AG04450 (cell line): ENCODE measurements around the gene CACNA1A. TPM values are rescaled to one million over a fixed set of nuclear protein-coding genes. Genes with fewer than 3 reads are reported as not detected.

Experiments used
- CTCF ChIA-PET: fragments of 300-600, 350-600 bp; formaldehyde crosslinking; extraction: SDS; loops from one replicate; lab custom pipeline; 2022; ENCODE audit warnings: antibody characterized with exemption, inconsistent platforms; lab: Charles Lee
- POLR2A ChIA-PET: fragments of 350-600 bp; formaldehyde crosslinking; extraction: SDS; loops from one replicate; lab custom pipeline; 2021; ENCODE audit warnings: antibody characterized with exemption, inconsistent platforms; lab: Yijun Ruan, JAX
- DNase-seq: peaks from one replicate; pipeline ENCODE4 v3.0.0-alpha.2; 2011; ENCODE audit warnings: low read depth, low spot score
- H3K27ac ChIP-seq: one replicate; pipeline ENCODE4 v1.5.1; 2012; ENCODE audit warnings: low read depth, low read length, control low read depth
- H3K27me3 ChIP-seq: one replicate; pipeline ENCODE4 v1.6.0; 2012; ENCODE audit warnings: low read length; ENCODE audit not compliant: control insufficient read depth, insufficient read depth
- H3K4me3 ChIP-seq: 2 replicates; pipeline ENCODE4 v1.5.1; 2011; ENCODE audit warnings: mild to moderate bottlenecking, low read depth, low read length, control low read depth
- H3K9me3 ChIP-seq: 2 replicates; pipeline ENCODE4 v1.5.1; 2012; ENCODE audit warnings: low read length; ENCODE audit not compliant: control insufficient read depth, insufficient read depth
- CTCF ChIP-seq: IDR thresholded peaks from 2 replicates; pipeline ENCODE4 v1.5.1; 2011; ENCODE audit warnings: low read depth, low read length, control low read depth, inconsistent platforms
- polyA plus RNA-seq: library from polyadenylated mRNA; depleted of rRNA; stranded (reverse); fragments of >200 nt; gene quantifications from 2 replicates; pipeline ENCODE4 v1.2.3, GENCODE V29; 2011

The CACNA1A gene
- polyA plus RNA-seq, 1 experiment: 12.2 TPM

GRCh38 chr19:13244920-13245319 lies 261.4 kb downstream of the CACNA1A start:
- Histone ChIP-seq H3K4me3 (no peak overlapping the region), H3K9me3 (peaks cover 4% of the 10 kb centered on the region), H3K27ac (no peak overlapping the region), H3K27me3 (no peaks in the 10 kb centered on the region)
- no peak for DNase-seq
- TF ChIP-seq CTCF: no peak
- CTCF ChIA-PET: interaction anchor here (0.6 to 1.4 kb wide), 3 partner anchors 17 to 282 kb away, joined by 3 to 5 read pairs (median 3); no protein-coding TSS in a partner anchor
- POLR2A ChIA-PET: interaction anchor here (0.7 kb wide), 1 partner anchor 82 kb away, joined by 3 read pairs; no protein-coding TSS in a partner anchor

GRCh38 chr19:13241231-13242104 lies 264.8 kb downstream of the CACNA1A start:
- CTCF ChIA-PET: no interaction called here
- Histone ChIP-seq H3K27me3 (no peaks in the 10 kb centered on the region), H3K9me3 (peaks cover 6% of the 10 kb centered on the region), H3K4me3 (no peak overlapping the region), H3K27ac (no peak overlapping the region)
- POLR2A ChIA-PET: no interaction called here
- TF ChIP-seq CTCF: no peak
- DNase-seq: no peak

- Histone ChIP-seq H3K27ac (peak overlapping the region; percentile 21), H3K27me3 (no peaks in the 10 kb centered on the region), H3K9me3 (peaks cover 12% of the 10 kb centered on the region), H3K4me3 (no peak overlapping the region)
- TF ChIP-seq CTCF: no peak
- ChIA-PET CTCF (no interaction called here), POLR2A (no interaction called here)
- DNase-seq: no peak
Measured at GRCh38 chr19:13240312-13241022, 265.8 kb downstream of the CACNA1A start.

- H3K4me3 ChIP-seq: no peak overlapping the region
- H3K27me3 ChIP-seq: no peaks in the 10 kb centered on the region
- no peak for TF ChIP-seq CTCF
- no peak for DNase-seq
- no peak overlapping the region for H3K27ac ChIP-seq
- CTCF ChIA-PET: no interaction called here
- H3K9me3 ChIP-seq: peaks cover 17% of the 10 kb centered on the region
- POLR2A ChIA-PET: interaction anchor here (0.6 kb wide), 1 partner anchor 40 kb away, joined by 3 read pairs; no protein-coding TSS in a partner anchor
Measured at GRCh38 chr19:13238891-13239534, 267.3 kb downstream of the CACNA1A start.
